ENCODE measurements around the gene SEC61A2.

Gene SEC61A2

GRCh38 chr10:12205082-12205481 is 75.6 kb downstream of the SEC61A2 start:
- no peak overlapping the region for H3K4me3 ChIP-seq (ENCODE audit: low read length)
- H3K9ac ChIP-seq (ENCODE audit: low read length) = no peak overlapping the region
- no peaks in the 10 kb centered on the region for H3K4me1 ChIP-seq (ENCODE audit: control insufficient read depth, insufficient read depth, low read length)
- H3K9me3 ChIP-seq (ENCODE audit: control insufficient read depth, low read length) = no peaks in the 10 kb centered on the region
- peaks cover 4% of the 10 kb centered on the region for H3K36me3 ChIP-seq (ENCODE audit: control insufficient read depth, insufficient read depth, low read length)
- no peaks in the 10 kb centered on the region for H3K27me3 ChIP-seq (ENCODE audit: control insufficient read depth, insufficient read depth, low read length)

- Histone ChIP-seq H3K4me3 (ENCODE audit: low read length) (no peak overlapping the region), H3K27me3 (ENCODE audit: control insufficient read depth, insufficient read depth, low read length) (no peaks in the 10 kb centered on the region), H3K9ac (ENCODE audit: low read length) (no peak overlapping the region), H3K9me3 (ENCODE audit: control insufficient read depth, low read length) (no peaks in the 10 kb centered on the region), H3K36me3 (ENCODE audit: control insufficient read depth, insufficient read depth, low read length) (peaks cover 4% of the 10 kb centered on the region), H3K4me1 (ENCODE audit: control insufficient read depth, insufficient read depth, low read length) (no peaks in the 10 kb centered on the region)
Observed at GRCh38 chr10:12207114-12207513, 77.6 kb downstream of the SEC61A2 start.

GRCh38 chr10:12208460-12208859 is 79.0 kb downstream of the SEC61A2 start:
- no peak overlapping the region for H3K9ac ChIP-seq (ENCODE audit: low read length)
- H3K36me3 ChIP-seq (ENCODE audit: control insufficient read depth, insufficient read depth, low read length) = peaks cover 4% of the 10 kb centered on the region
- no peaks in the 10 kb centered on the region for H3K4me1 ChIP-seq (ENCODE audit: control insufficient read depth, insufficient read depth, low read length)
- no peaks in the 10 kb centered on the region for H3K27me3 ChIP-seq (ENCODE audit: control insufficient read depth, insufficient read depth, low read length)
- no peak overlapping the region for H3K4me3 ChIP-seq (ENCODE audit: low read length)
- H3K9me3 ChIP-seq (ENCODE audit: control insufficient read depth, low read length) = no peaks in the 10 kb centered on the region

- no peaks in the 10 kb centered on the region for H3K36me3 ChIP-seq (ENCODE audit: control insufficient read depth, insufficient read depth, low read length)
- H3K9me3 ChIP-seq (ENCODE audit: control insufficient read depth, low read length) = no peaks in the 10 kb centered on the region
- no peaks in the 10 kb centered on the region for H3K4me1 ChIP-seq (ENCODE audit: control insufficient read depth, insufficient read depth, low read length)
- H3K4me3 ChIP-seq (ENCODE audit: low read length) = no peak overlapping the region
- H3K9ac ChIP-seq (ENCODE audit: low read length) = no peak overlapping the region
- H3K27me3 ChIP-seq (ENCODE audit: control insufficient read depth, insufficient read depth, low read length) = no peaks in the 10 kb centered on the region
Observed at GRCh38 chr10:12212454-12212853, 83.0 kb downstream of the SEC61A2 start.

GRCh38 chr10:12213621-12214020 is 84.1 kb downstream of the SEC61A2 start:
- H3K4me1 ChIP-seq (ENCODE audit: control insufficient read depth, insufficient read depth, low read length) = no peaks in the 10 kb centered on the region
- no peaks in the 10 kb centered on the region for H3K36me3 ChIP-seq (ENCODE audit: control insufficient read depth, insufficient read depth, low read length)
- no peaks in the 10 kb centered on the region for H3K27me3 ChIP-seq (ENCODE audit: control insufficient read depth, insufficient read depth, low read length)
- H3K9me3 ChIP-seq (ENCODE audit: control insufficient read depth, low read length) = no peaks in the 10 kb centered on the region
- H3K9ac ChIP-seq (ENCODE audit: low read length) = no peak overlapping the region
- no peak overlapping the region for H3K4me3 ChIP-seq (ENCODE audit: low read length)

- Histone ChIP-seq H3K9ac (ENCODE audit: low read length) (no peak overlapping the region), H3K9me3 (ENCODE audit: control insufficient read depth, low read length) (no peaks in the 10 kb centered on the region), H3K4me3 (ENCODE audit: low read length) (no peak overlapping the region), H3K4me1 (ENCODE audit: control insufficient read depth, insufficient read depth, low read length) (no peaks in the 10 kb centered on the region), H3K27me3 (ENCODE audit: control insufficient read depth, insufficient read depth, low read length) (no peaks in the 10 kb centered on the region), H3K36me3 (ENCODE audit: control insufficient read depth, insufficient read depth, low read length) (no peaks in the 10 kb centered on the region)
Observed at GRCh38 chr10:12214093-12214492, 84.6 kb downstream of the SEC61A2 start.

GRCh38 chr10:12214763-12215218 is 85.3 kb downstream of the SEC61A2 start:
- H3K4me3 ChIP-seq (ENCODE audit: low read length) = no peak overlapping the region
- H3K9me3 ChIP-seq (ENCODE audit: control insufficient read depth, low read length) = no peaks in the 10 kb centered on the region
- H3K9ac ChIP-seq (ENCODE audit: low read length) = no peak overlapping the region
- no peaks in the 10 kb centered on the region for H3K27me3 ChIP-seq (ENCODE audit: control insufficient read depth, insufficient read depth, low read length)
- H3K36me3 ChIP-seq (ENCODE audit: control insufficient read depth, insufficient read depth, low read length) = no peaks in the 10 kb centered on the region
- no peaks in the 10 kb centered on the region for H3K4me1 ChIP-seq (ENCODE audit: control insufficient read depth, insufficient read depth, low read length)
